Stimulated activated CD4-positive, alpha-beta T cell treated with anti-CD3 and anti-CD28 coated beads, Interleukin-12 subunit alpha, Interleukin-12 subunit beta, amount 100 ng/mL, for 48 hours (primary cell): ENCODE data around the gene CD247.

Experiments used
- DNase-seq, 3 donors: peaks; one replicate each; pipeline ENCODE4 v3.0.0-alpha.2; 2020; ENCODE audit warnings: low read depth in 2 of 3, low spot score in 1 of 3

Gene CD247

DNA sequence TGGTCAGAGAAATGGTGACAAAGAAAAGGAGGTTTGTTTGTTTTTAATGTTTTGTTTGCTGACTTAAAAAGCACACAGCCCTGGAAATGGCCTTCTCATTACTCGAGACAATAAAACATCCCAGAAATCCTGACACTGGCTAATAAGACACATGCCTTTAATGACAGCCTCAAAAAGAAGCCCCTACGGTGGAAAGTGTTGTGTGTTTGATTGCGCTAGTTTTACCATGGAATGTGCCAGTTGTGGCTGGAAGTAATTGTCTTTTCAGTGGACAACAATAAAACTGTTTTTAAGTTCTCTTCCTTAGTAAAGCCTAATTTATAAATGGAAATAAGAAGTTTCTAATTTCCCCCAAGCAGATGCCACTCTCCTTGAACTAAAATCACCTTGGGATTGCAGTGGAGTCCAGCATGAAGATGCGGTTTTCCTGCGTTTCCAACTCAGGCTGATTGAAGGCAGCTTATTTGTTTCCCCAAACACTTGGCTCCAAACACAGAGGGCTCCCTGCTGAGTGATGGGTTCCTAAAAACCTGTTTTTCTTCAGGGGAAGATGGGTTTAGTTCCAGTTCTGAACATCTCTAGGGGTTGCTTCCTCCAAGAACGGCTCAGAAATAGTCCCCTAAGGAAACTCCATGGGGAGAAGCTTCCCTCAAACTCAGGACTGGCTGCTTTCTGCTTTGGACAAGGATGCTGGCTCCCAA lies 54.3 kb downstream of the CD247 start:
- no peak for DNase-seq

- DNase-seq = no peak
These were observed 55.2 kb downstream of the CD247 start for GRCh38 chr1:167463080-167463479.

GRCh38 chr1:167462341-167462740 lies 56.0 kb downstream of the CD247 start:
- DNase-seq = no peak

DNA sequence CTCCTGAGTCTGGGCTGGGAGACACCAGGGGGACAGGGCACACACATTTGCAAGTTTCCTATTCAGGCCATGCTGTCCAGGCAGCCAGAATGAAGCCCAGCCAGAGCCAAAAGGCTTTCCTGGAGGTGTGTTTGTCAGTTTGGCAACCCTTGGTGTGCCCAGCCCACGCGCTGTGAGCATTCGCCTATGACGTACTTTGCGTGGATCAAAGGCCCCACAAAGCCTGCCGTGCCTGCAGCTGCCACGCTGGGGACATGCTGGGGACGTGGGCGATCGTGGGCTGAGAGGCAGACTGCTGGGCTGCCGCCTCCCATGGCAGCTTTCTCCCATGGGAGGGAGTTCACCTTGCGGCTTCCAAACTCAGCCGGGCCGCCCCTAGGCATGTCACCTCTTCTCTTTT lies 57.5 kb downstream of the CD247 start:
- no peak for DNase-seq

DNA sequence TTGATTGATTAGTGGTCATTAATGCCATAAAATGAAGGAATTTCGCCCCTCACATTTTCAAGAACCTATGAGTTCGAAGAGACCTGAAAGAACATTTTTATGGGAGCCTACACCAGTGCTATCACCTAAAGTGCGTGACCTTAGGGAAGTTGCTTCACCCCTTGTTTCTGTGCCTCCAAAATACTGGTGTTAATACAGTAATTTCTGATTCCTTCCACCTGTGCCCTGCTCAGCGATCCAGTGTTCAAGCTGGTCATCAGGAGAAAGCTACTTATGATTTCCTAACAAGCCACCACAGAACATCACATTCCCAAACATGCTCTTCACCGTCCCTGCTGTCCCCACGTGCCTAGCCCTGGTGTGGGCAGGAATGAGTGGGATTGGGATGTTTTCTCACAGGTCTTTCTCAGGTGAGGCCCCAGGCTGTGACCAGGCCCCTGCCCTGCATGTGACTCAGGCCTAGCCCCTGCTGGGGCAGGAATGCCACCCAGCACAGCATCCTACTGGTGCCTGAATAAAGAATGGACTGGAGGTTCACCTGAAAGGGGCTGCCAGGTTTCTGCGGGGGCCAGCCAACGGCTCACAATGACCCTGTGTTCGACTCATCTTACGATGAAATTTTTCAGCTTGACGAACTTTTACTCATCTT lies 60.3 kb downstream of the CD247 start:
- DNase-seq = no peak

DNA sequence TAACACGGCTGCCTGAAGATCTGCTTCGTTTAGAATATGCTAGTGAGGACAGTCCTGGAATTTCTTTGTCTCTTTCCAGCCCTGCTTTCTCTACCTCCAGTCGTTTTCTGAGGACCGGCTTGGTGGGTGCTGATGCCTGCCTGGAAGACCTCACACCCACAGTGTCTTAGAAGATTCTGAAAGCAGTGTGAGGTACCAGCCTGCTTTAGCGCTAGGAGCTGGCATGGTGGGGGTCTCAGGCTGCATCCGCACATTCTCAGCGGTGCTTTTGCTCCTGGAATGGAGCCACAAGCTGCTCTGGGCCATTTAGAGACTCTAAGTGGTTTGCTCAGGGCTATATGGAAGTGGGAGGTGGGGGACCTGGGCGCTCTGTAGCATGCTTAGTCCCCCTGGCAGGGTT lies 61.4 kb downstream of the CD247 start:
- no peak for DNase-seq

DNA sequence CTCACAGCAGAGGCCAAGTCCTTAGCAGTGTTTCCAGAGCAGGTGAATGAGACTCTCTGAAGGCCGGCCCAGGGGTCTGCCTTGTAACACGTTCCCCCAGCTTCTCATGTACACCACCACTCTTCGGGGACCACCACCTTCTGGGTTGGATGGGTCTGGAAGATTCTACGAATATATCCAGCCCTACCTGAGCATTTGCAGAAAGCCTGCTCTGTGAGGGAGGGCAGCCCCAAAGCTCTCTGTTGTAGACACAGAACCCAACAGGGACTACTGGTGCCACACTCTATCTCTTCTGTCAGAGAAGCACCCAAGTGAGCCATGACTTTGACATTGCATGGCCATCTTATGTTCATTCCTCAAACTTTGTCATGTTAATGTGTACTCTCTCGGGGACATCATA lies 61.8 kb downstream of the CD247 start:
- no peak for DNase-seq

DNA sequence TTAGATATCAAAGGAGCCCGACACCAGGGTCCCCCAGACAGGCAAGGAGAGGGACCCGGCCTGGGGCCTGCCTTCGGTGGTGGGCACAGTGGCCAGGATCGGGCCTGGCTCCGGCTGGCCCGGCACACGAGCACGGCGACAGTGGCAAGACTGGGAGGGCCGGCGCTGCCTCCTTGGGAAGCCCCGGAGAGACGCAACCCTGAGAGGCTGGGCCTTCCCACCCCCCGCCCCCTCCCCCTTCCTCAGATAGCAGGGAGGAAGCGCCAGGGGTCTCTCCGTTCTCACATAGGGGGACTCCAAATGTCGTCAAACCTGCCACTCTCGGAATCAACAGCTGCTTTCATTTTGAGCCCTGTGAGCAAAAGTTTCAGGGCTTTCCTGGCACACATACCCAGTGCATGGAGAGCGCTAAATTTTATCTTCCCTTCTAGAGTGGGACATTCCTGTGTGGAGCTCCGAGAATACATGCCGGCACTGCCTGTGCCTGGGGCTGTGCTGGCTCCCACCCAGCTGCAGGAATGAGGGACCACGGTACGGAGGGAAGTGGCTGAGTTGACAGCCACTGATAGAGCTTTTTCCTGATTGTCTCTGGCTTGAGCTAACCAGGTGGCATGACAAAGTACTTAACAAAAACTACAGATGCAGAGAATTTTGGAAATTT lies 62.4 kb downstream of the CD247 start:
- peak in 1 of 3 donors; percentile 24 for DNase-seq

- peak; percentile 53 to 66 (median 59) for DNase-seq
These were observed 63.2 kb downstream of the CD247 start for GRCh38 chr1:167454894-167455785.

DNA sequence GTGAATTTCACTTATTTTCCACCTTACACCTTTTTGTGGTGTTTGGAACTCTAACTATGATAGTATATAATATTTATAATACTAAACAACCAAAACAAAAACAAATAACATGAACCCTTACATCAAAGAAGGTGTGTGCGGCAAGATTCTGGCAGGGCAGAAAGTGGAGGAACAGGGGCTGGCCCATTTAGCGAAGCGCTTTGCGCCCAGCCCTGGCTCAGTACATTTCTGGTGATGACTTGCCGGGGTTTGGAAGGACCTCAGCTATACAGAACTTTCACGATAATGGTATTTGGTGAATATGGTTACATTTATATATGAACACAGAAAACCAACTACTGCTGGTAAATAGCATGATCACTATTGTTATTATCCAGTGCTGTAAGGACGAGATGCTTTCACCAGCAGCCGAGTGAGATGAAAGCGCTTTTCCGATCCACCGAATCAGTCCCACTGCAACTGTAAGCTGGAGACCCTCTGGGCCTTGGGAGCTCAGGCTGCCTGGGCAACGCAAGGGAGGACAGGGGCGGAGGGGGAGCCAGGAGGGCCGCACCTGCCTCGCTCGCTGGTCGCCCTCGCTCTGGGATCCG lies 63.9 kb downstream of the CD247 start:
- no peak for DNase-seq

- no peak for DNase-seq
These were observed 65.2 kb downstream of the CD247 start for GRCh38 chr1:167453123-167453522.

DNA sequence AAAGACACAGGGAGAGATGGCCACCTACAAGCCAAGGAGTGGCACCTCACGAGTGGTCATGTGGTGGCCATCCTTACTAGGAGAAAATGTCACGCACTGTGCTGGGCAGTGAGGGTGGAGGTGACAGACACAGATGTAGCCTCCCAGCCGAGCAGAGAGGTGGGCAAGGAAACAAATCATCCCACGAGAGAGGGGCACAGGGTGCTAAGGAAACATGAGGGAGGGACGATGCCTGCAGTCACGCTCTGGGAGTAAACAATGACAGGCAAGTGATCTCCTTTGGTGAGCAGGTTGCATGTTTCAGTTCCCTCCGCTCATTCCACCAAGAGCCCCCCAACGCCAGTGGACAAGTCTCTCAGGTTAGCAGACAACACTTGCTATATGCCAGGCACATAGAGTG lies 65.8 kb downstream of the CD247 start:
- no peak for DNase-seq

GRCh38 chr1:167450843-167451242 lies 67.5 kb downstream of the CD247 start:
- no peak for DNase-seq

DNA sequence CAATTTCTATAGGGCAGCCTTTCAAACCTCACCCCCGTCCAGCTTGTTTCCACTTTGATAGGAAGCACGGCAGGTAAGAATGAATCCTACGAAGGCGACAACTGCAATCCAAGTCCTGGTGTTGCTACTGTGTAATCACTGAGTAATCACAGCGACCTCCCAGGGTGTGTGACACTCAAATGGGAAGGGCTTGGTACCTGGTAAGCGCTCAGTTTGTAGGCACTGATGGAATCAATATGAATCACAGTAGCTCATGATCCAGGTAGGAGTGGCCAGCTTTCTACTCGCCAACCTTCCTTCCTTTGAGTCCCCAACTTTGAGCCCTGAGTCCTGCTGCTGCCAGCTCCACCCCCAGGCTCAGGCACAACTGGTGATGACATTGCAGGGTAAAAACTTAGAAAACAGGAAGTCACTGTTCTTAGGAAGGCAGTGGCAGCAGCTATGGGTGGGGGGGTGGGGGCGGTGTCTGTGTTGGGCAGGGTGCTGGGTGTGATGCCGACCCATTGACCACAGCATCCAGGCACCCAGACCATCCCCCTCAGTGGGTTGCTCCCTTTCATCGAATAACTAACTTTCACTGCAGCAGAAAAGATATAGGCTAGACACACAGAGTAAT lies 70.7 kb downstream of the CD247 start:
- peak; percentile 57 to 79 (median 66) for DNase-seq

DNA sequence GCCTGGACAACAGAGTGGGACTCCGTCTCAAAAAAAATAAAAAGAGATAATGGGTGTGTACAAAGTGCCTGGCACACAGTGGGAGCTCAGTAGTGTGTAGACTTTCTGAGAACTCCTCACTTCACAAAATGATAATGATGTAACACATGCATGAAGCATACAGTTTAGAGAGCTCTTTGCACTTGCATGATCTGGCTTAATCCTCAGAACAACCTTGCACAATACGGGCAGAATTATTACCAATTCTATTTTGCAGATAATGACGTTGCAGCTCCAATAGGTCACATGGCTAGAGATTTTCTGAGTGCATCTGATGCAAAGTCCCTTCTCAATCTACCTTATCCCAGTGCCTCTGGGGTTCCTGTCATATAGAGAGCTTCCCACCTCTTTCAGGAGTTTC lies 71.4 kb downstream of the CD247 start:
- DNase-seq = no peak

DNA sequence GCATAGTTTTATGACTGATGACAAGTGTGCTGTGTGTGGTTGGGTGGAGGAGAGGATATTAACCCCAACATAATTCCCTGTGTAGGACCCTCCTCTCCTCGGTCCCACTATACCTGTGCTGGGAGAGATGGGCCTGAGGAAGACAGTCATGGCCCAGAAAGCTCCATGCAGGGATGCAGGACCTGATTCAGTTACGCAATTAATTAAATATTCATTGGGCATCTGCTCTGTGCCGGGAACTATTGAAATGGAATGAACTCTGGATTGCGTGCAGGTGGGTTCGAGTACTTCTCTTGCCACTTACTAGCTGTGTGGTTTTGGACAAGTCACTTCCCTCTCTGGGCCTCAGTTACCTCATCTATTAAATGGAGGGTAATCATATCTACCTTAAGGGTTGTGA lies 74.6 kb downstream of the CD247 start:
- no peak for DNase-seq

DNA sequence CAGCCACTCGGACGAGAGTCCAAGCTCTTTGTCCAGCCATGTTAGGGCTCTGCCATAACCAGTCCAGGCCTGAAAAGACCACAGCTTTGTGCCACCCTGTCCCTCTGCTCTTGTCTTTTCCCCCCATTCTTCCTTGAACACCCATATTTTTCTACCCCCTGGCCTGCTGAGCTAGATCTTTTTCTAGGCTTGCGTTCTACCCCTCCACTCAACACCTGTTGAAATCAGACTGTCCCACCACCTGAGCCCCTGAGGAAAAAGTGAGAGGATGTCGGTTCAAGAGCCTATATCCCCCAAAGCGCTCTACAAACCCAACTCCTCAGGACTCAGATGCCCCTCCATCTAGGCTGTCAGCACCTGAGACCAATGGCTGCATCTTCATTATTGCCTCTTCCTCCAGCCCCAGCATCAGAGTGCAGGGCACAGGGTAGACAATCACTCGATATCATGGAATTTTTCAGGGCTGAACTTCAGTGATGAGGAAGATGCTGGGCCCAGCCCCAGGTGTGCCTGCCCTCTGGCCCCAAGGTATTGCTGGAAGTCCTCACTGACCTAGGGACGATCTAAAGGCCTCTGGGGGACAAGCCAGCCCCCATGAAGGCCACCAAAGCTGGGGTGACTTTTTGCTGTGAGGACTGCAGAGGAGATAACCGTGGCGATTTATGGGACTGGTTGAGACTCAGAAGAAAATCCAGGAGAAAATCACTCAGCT lies 75.3 kb downstream of the CD247 start:
- no peak for DNase-seq

DNA sequence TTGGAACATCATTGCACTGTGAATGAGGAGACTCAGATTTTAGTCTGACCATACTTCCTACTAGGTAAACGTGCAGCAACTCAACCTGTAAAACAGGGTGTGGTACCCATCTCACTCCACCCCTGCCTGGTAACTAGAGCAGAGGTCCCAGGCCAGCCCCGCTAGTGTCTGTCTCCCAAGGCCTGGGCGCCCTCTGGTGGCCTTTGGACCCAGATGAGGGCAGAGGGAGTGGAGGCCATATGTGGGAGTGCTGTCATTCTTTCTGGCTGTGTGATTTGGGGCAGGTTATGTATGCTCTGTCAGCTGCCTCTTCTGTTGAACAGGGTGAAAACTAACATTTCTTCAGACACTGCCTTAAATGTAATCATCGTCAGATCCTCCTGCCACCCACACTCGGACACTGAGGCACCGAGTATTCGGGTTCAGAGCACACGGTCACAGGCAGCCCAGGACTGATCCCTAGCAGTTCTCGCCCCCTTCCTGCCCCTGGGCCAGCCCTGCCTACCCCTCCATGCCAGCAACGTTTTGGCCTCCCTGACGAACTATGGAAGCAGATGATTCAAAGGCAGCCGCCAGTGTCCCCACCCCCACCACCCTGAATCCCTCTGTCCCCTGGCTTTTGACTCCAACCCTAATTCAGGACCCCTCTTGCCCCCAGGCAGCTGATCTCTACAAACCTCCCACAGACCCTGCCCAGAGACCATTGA lies 76.0 kb downstream of the CD247 start:
- peak; percentile 75 to 79 (median 79) for DNase-seq

GRCh38 chr1:167441222-167441621 lies 77.1 kb downstream of the CD247 start:
- DNase-seq = no peak
